GM18868 (cell line): ENCODE results near the gene HSPA4L.

ENCODE experiments used
- ATAC-seq: cut with Tn5 transposase; IDR thresholded peaks from one replicate; pipeline ENCODE4 v1.9.1; 2021; ENCODE audit warnings: mild to moderate bottlenecking, moderate library complexity; ENCODE audit not compliant: unreplicated experiment

HSPA4L gene

GRCh38 chr4:127782275-127783025 lies at the start of gene HSPA4L:
Gene HSPA4L, plus strand, starts transcription at chr4:127782322. Its CDS starts 229 bp downstream, at chr4:127782551.
- peak; percentile 36 for ATAC-seq

- peak; percentile 85 for ATAC-seq
Measured at GRCh38 chr4:127732623-127733328, 49.3 kb upstream of the HSPA4L start.

- ATAC-seq = no peak
Measured at GRCh38 chr4:127734976-127735375, 47.1 kb upstream of the HSPA4L start.

- ATAC-seq = no peak
Measured at GRCh38 chr4:127737295-127737694, 44.8 kb upstream of the HSPA4L start.

- no peak for ATAC-seq
Measured at GRCh38 chr4:127741247-127741646, 40.9 kb upstream of the HSPA4L start.

GRCh38 chr4:127747883-127748282 lies 34.2 kb upstream of the HSPA4L start:
- ATAC-seq = no peak

GRCh38 chr4:127748957-127749356 lies 33.2 kb upstream of the HSPA4L start:
- ATAC-seq = no peak

- no peak for ATAC-seq
Measured at GRCh38 chr4:127756906-127757305, 25.2 kb upstream of the HSPA4L start.

- no peak for ATAC-seq
Measured at GRCh38 chr4:127759228-127759820, 22.8 kb upstream of the HSPA4L start.

GRCh38 chr4:127759893-127760292 lies 22.2 kb upstream of the HSPA4L start:
- no peak for ATAC-seq

- no peak for ATAC-seq
Measured at GRCh38 chr4:127771535-127772275, 10.4 kb upstream of the HSPA4L start.

- ATAC-seq = no peak
Measured at GRCh38 chr4:127772769-127773671, 9.1 kb upstream of the HSPA4L start.

GRCh38 chr4:127775843-127776242 lies 6.3 kb upstream of the HSPA4L start:
- ATAC-seq = peak; percentile 24

GRCh38 chr4:127776620-127777019 lies 5.5 kb upstream of the HSPA4L start:
- ATAC-seq = peak; percentile 18

GRCh38 chr4:127777487-127777886 lies 4.6 kb upstream of the HSPA4L start:
- ATAC-seq = no peak

- peak; percentile 2 for ATAC-seq
Measured at GRCh38 chr4:127778102-127778501, 4.0 kb upstream of the HSPA4L start.

- ATAC-seq = no peak
Measured at GRCh38 chr4:127780598-127780997, 1.5 kb upstream of the HSPA4L start.

GRCh38 chr4:127781300-127782024 lies 660 bp upstream of the HSPA4L start:
- ATAC-seq = peak; percentile 8

- peak; percentile 63 for ATAC-seq
Measured at GRCh38 chr4:127782025-127782274, 172 bp upstream of the HSPA4L start.
